Measurements from ENCODE around the gene TMEM171.

The TMEM171 gene

DNA sequence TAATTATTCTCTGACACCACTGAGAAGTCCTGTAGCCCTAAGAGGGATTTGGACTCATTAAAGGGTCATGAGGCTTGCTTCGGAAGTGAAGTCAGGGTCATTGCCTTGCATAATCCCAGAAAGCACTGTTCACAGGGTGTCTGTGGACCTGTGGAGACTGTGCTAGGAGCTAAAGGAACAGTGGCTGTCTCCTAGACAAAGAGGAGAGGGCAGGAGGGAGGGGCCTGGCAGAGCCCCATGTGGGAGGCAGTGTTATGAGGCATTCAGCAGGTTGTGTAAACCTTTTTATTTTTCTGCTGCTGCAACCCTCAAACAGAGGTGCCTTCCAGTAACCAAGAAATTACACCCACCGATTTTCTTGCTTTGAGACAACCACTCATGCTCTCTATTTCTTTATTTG, 55.9 kb downstream of the TMEM171 start:
- TF ChIP-seq, protein P1, sequence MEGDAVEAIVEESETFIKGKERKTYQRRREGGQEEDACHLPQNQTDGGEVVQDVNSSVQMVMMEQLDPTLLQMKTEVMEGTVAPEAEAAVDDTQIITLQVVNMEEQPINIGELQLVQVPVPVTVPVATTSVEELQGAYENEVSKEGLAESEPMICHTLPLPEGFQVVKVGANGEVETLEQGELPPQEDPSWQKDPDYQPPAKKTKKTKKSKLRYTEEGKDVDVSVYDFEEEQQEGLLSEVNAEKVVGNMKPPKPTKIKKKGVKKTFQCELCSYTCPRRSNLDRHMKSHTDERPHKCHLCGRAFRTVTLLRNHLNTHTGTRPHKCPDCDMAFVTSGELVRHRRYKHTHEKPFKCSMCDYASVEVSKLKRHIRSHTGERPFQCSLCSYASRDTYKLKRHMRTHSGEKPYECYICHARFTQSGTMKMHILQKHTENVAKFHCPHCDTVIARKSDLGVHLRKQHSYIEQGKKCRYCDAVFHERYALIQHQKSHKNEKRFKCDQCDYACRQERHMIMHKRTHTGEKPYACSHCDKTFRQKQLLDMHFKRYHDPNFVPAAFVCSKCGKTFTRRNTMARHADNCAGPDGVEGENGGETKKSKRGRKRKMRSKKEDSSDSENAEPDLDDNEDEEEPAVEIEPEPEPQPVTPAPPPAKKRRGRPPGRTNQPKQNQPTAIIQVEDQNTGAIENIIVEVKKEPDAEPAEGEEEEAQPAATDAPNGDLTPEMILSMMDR (conservative IDR thresholded peaks at IDR 0.05; ENCODE audit: low read depth, low read length) = no peak
- Histone ChIP-seq H3K27me3 (ENCODE audit: insufficient read depth, low read depth) (no peaks in the 10 kb centered on the region), H4K20me1 (ENCODE audit: insufficient read depth) (no peaks in the 10 kb centered on the region)

DNA sequence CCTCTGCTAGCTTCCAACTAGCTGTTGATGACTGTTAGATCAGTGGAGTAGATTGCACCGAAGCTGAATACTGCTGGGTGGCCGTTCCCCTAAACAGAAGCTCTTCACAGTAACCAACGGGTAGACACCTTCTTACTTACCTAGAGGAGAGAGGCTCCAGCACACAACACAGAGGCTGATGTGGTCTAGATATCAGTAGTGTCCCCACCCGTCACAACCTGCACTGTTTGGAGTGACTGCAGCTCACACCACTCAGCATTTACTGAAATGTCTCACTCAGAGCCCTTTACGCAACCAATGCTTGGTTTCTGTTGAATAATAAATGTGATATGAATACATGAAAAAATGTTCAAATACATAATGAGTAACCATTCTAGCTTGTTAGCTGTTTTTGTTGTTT, 57.9 kb downstream of the TMEM171 start:
- Histone ChIP-seq H3K27me3 (ENCODE audit: insufficient read depth, low read depth) (no peaks in the 10 kb centered on the region), H3K79me2 (ENCODE audit: insufficient read depth, low read depth) (no peaks in the 10 kb centered on the region), H3K4me3 (IDR thresholded peaks at IDR 0.05; ENCODE audit: insufficient read depth, low read depth, low read length) (no peak overlapping the region), H2AFZ (ENCODE audit: low read depth) (no peak overlapping the region), H3K36me3 (ENCODE audit: insufficient read depth) (no peaks in the 10 kb centered on the region), H3K4me1 (ENCODE audit: low read depth, poor library complexity, severe bottlenecking) (no peaks in the 10 kb centered on the region), H4K20me1 (ENCODE audit: insufficient read depth) (no peaks in the 10 kb centered on the region), H3K9ac (no peak overlapping the region), H3K4me2 (no peak overlapping the region), H3K27ac (no peak overlapping the region)
- TF ChIP-seq, protein P1 (conservative IDR thresholded peaks at IDR 0.05; ENCODE audit: low read depth, low read length) = no peak

More for the DNA sequence above, 55.9 kb downstream of the TMEM171 start:
- H3K27ac ChIP-seq = no peak overlapping the region
- H3K9ac ChIP-seq = no peak overlapping the region
- H2AFZ ChIP-seq (ENCODE audit: low read depth) = no peak overlapping the region
- H3K4me1 ChIP-seq (ENCODE audit: low read depth, poor library complexity, severe bottlenecking) = no peaks in the 10 kb centered on the region
- H3K36me3 ChIP-seq (ENCODE audit: insufficient read depth) = no peaks in the 10 kb centered on the region
- H3K79me2 ChIP-seq (ENCODE audit: insufficient read depth, low read depth) = no peaks in the 10 kb centered on the region
- no peak overlapping the region for H3K4me3 ChIP-seq (IDR thresholded peaks at IDR 0.05; ENCODE audit: insufficient read depth, low read depth, low read length)
- no peak overlapping the region for H3K4me2 ChIP-seq

DNA sequence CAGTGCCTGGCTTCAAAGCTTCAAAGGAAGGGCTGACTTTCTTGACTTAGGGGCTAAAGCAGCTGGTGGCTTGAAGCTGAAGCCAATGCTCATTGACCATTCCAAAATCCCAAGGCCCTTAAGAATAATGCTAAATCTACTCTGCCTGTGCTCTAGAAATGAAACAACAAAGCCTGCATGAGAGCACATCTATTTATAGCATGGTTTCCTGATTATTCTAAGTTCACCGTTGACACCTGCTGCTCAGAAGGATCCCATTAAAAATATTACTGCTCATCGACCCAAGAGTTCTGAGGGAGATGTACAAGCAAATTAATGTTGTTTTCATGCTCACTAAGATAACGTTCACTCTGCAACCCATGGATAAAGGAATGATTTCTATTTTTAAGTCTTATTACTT, 59.4 kb downstream of the TMEM171 start:
- TF ChIP-seq, protein P1 (conservative IDR thresholded peaks at IDR 0.05; ENCODE audit: low read depth, low read length) = no peak
- Histone ChIP-seq H3K4me3 (IDR thresholded peaks at IDR 0.05; ENCODE audit: insufficient read depth, low read depth, low read length) (no peak overlapping the region), H4K20me1 (ENCODE audit: insufficient read depth) (no peaks in the 10 kb centered on the region), H3K27ac (no peak overlapping the region), H3K27me3 (ENCODE audit: insufficient read depth, low read depth) (no peaks in the 10 kb centered on the region), H2AFZ (ENCODE audit: low read depth) (no peak overlapping the region), H3K4me1 (ENCODE audit: low read depth, poor library complexity, severe bottlenecking) (no peaks in the 10 kb centered on the region), H3K79me2 (ENCODE audit: insufficient read depth, low read depth) (no peaks in the 10 kb centered on the region), H3K36me3 (ENCODE audit: insufficient read depth) (no peaks in the 10 kb centered on the region), H3K4me2 (no peak overlapping the region), H3K9ac (no peak overlapping the region)

DNA sequence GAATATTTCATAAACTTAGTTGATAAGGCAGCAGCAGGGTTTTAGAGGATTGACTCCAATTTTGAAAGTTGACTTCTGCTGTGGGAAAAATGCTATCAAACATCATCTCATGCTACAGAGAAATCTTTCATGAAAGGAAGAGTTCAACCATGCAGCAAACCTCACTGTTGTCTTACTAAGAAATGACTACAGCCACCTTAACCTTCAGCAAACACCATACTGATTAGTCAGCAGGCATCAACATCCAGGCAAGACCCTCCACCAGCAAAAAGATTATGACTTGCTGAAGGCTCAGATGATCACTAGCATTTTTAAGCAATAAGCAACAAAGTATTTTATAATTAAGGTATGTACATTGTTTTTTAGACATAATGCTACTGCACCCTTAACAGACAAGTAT, 60.2 kb downstream of the TMEM171 start:
- no peaks in the 10 kb centered on the region for H4K20me1 ChIP-seq (ENCODE audit: insufficient read depth)
- no peaks in the 10 kb centered on the region for H3K27me3 ChIP-seq (ENCODE audit: insufficient read depth, low read depth)
- H3K9ac ChIP-seq = no peak overlapping the region
- H3K4me3 ChIP-seq (IDR thresholded peaks at IDR 0.05; ENCODE audit: insufficient read depth, low read depth, low read length) = no peak overlapping the region
- no peak overlapping the region for H3K4me2 ChIP-seq
- H3K36me3 ChIP-seq (ENCODE audit: insufficient read depth) = no peaks in the 10 kb centered on the region
- H3K4me1 ChIP-seq (ENCODE audit: low read depth, poor library complexity, severe bottlenecking) = no peaks in the 10 kb centered on the region
- H3K27ac ChIP-seq = no peak overlapping the region
- H2AFZ ChIP-seq (ENCODE audit: low read depth) = no peak overlapping the region
- TF ChIP-seq, protein P1 (conservative IDR thresholded peaks at IDR 0.05; ENCODE audit: low read depth, low read length) = no peak
- H3K79me2 ChIP-seq (ENCODE audit: insufficient read depth, low read depth) = no peaks in the 10 kb centered on the region
